Osteoblast (primary cell): ENCODE data around the gene CLEC17A. TPM values are rescaled to one million over a fixed set of nuclear protein-coding genes. Genes with fewer than 3 reads are reported as not detected.
A peak's percentile ranks its signal among the peaks of the same experiment; 100 is the strongest.
"Not testable (repeated sequence)": the region's sequence is repeated elsewhere in the genome, so short reads cannot be mapped to it uniquely, and the experiment has no call there.

Experiments used
- DNase-seq: peaks from one replicate; pipeline ENCODE4 v3.0.0; 2011; ENCODE audit warnings: low spot score, mixed read lengths; ENCODE audit not compliant: insufficient read length; ENCODE audit errors: missing footprints
- H2AFZ ChIP-seq: 2 replicates; pipeline ENCODE4 v1.6.0; 2011; ENCODE audit warnings: mild to moderate bottlenecking, low read length
- H3K27ac ChIP-seq: 2 replicates; pipeline ENCODE4 v1.5.1; 2011; ENCODE audit warnings: mild to moderate bottlenecking, low read depth, low read length, moderate library complexity
- H3K27me3 ChIP-seq: 2 replicates; pipeline ENCODE4 v1.6.0; 2012; ENCODE audit warnings: mild to moderate bottlenecking, control low read depth, inconsistent platforms, low read length, moderate library complexity; ENCODE audit not compliant: insufficient read depth
- H3K36me3 ChIP-seq: 2 replicates; pipeline ENCODE4 v1.5.1; 2011; ENCODE audit warnings: mild to moderate bottlenecking, low read length, control low read depth, moderate library complexity; ENCODE audit not compliant: insufficient read depth
- H3K4me1 ChIP-seq: 2 replicates; pipeline ENCODE4 v1.5.1; 2011; ENCODE audit warnings: mild to moderate bottlenecking, low read length, control low read depth, moderate library complexity; ENCODE audit not compliant: insufficient read depth
- H3K4me2 ChIP-seq: 2 replicates; pipeline ENCODE4 v1.6.0; 2011; ENCODE audit warnings: mild to moderate bottlenecking, low read length; ENCODE audit not compliant: insufficient read depth
- H3K4me3 ChIP-seq: fragments of 200-600 bp; sonication (generic); 3 replicates; pipeline ENCODE4 v1.5.1; 2012; ENCODE audit warnings: mild to moderate bottlenecking, low read length, inconsistent platforms; ENCODE audit not compliant: insufficient read depth
- H3K79me2 ChIP-seq: 2 replicates; pipeline ENCODE4 v1.6.0; 2012; ENCODE audit warnings: mild to moderate bottlenecking, low read length, control low read depth, inconsistent platforms; ENCODE audit not compliant: insufficient read depth
- H3K9me3 ChIP-seq: 2 replicates; pipeline ENCODE4 v1.5.1; 2011; ENCODE audit warnings: low read depth, low read length, control low read depth
- H4K20me1 ChIP-seq: 2 replicates; pipeline ENCODE4 v1.6.0; 2012; ENCODE audit warnings: mild to moderate bottlenecking, low read length, control low read depth; ENCODE audit not compliant: insufficient read depth
- total RNA-seq: library from RNA; depleted of rRNA; stranded (reverse); fragments of >200 nt; gene quantifications from 2 replicates; pipeline ENCODE4 v1.2.3, GENCODE V29; 2012
- TF ChIP-seq, protein P1 (sequence below): IDR thresholded peaks from 2 replicates; pipeline ENCODE4 v1.5.1; 2011; ENCODE audit warnings: mild to moderate bottlenecking, low read depth, low read length, moderate library complexity; ENCODE audit errors: extremely low read depth

Gene CLEC17A
- total RNA-seq, 1 donor = under 0.01 TPM

DNA sequence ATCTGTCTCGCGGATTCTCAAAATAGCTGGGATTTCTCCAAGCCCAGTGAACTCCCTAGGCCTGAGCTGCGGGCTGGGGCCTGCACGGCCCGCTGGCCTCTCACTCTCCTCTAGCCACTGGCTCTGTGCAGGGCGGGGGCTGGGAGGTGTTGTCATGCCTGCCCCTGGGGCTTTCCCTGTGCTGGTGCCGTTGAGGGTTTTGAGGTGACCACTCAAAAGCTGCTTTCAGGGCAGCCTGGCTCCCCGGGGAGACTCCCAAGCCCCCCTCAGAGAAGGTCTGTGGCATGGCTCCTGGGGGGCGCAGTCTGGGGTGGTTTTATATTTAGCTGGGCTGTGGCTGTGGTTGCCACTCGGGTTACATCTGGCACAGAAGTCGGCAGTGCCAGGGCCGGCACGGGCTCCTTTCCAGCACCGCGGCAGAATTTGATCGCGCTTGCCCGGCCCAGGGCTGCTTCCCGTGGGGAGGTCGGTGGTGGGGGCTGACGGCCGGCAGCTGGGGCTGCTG lies 21.0 kb upstream of the CLEC17A start:
- DNase-seq = peak; percentile 95
- peak overlapping the region; percentile 73 for H3K4me2 ChIP-seq
- H3K27me3 ChIP-seq = no peaks in the 10 kb centered on the region
- H2AFZ ChIP-seq = peak overlapping the region; percentile 93
- TF ChIP-seq, protein P1, sequence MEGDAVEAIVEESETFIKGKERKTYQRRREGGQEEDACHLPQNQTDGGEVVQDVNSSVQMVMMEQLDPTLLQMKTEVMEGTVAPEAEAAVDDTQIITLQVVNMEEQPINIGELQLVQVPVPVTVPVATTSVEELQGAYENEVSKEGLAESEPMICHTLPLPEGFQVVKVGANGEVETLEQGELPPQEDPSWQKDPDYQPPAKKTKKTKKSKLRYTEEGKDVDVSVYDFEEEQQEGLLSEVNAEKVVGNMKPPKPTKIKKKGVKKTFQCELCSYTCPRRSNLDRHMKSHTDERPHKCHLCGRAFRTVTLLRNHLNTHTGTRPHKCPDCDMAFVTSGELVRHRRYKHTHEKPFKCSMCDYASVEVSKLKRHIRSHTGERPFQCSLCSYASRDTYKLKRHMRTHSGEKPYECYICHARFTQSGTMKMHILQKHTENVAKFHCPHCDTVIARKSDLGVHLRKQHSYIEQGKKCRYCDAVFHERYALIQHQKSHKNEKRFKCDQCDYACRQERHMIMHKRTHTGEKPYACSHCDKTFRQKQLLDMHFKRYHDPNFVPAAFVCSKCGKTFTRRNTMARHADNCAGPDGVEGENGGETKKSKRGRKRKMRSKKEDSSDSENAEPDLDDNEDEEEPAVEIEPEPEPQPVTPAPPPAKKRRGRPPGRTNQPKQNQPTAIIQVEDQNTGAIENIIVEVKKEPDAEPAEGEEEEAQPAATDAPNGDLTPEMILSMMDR = no peak
- H3K27ac ChIP-seq = peak overlapping the region; percentile 82
- H3K9me3 ChIP-seq = no peaks in the 10 kb centered on the region
- H3K4me1 ChIP-seq = peaks cover 27% of the 10 kb centered on the region
- peak overlapping the region; percentile 63 for H3K4me3 ChIP-seq
- peaks cover 28% of the 10 kb centered on the region for H3K79me2 ChIP-seq
- peaks cover 2% of the 10 kb centered on the region for H4K20me1 ChIP-seq
- H3K36me3 ChIP-seq = peaks cover 3% of the 10 kb centered on the region

DNA sequence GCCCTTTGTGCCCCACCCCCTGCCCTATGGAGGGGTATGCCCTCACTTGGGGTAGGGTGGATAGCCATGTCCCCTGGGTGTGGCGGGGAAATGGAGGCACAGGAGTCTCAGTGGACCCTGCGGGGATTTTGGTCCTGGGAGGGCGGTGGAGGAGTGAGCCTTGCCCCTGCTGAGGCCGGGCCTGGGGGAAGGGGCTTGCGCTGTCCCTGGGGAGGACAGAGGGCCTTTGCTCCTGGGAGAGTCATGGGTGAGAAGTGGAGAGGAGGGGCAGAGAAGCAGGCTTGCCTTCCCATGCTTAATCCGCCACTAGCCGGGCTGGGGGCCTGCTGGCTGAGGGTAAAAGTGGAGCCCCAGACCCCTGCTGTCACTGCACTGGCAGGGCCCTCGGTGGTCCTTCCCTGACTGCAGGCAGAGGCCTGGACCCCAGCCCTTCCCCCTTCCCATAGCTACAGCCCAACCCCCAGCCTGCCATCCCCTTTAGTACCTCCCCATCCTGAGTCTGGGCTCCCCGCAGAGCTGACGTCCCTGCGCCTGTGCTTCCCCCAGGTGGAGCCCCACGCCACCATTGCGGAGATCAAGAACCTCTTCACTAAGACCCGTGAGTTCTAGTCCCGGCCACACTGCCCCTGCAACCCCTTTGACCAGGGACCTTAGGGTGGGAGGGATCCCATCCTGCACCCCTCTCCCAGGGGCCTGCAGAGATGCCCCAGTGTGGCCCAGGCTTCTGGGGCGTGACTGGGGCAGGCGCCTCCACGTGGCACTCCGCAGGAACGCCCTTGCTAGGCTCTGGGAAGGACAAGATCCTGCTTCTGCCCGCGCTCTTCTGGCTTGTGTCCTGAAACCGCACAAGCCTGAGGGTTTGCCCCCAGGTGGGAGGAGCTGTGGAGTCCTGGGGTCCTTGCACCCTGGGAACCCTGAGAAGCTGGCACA lies 20.0 kb upstream of the CLEC17A start:
- H3K4me2 ChIP-seq = peak overlapping the region; percentile 73
- peak overlapping the region; percentile 82 for H3K27ac ChIP-seq
- no peaks in the 10 kb centered on the region for H3K27me3 ChIP-seq
- H3K4me3 ChIP-seq = peak overlapping the region; percentile 63
- H3K79me2 ChIP-seq = peaks cover 28% of the 10 kb centered on the region
- TF ChIP-seq, protein P1 = no peak
- no peak for DNase-seq
- peaks cover 27% of the 10 kb centered on the region for H3K4me1 ChIP-seq
- peaks cover 5% of the 10 kb centered on the region for H4K20me1 ChIP-seq
- H2AFZ ChIP-seq = no peak overlapping the region
- peaks cover 3% of the 10 kb centered on the region for H3K36me3 ChIP-seq
- no peaks in the 10 kb centered on the region for H3K9me3 ChIP-seq

DNA sequence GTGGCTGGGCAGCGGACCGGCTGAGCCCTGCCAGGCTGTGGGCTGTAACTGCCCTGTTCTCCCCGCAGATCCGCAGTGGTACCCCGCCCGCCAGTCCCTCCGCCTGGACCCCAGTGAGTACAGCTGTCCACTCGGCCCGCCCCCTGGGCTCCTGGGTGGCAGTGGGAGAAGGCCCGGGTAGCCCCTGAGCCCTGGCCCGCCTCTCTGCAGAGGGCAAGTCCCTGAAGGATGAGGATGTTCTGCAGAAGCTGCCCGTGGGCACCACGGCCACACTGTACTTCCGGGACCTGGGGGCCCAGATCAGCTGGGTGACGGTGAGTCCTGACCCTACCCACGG lies 19.3 kb upstream of the CLEC17A start:
- Histone ChIP-seq H3K4me1 (peaks cover 27% of the 10 kb centered on the region), H3K4me2 (no peak overlapping the region), H3K27ac (no peak overlapping the region), H3K4me3 (no peak overlapping the region), H4K20me1 (peaks cover 5% of the 10 kb centered on the region), H3K36me3 (peaks cover 3% of the 10 kb centered on the region), H3K9me3 (no peaks in the 10 kb centered on the region), H2AFZ (no peak overlapping the region), H3K79me2 (peaks cover 27% of the 10 kb centered on the region), H3K27me3 (no peaks in the 10 kb centered on the region)
- TF ChIP-seq, protein P1 = no peak
- DNase-seq = no peak

DNA sequence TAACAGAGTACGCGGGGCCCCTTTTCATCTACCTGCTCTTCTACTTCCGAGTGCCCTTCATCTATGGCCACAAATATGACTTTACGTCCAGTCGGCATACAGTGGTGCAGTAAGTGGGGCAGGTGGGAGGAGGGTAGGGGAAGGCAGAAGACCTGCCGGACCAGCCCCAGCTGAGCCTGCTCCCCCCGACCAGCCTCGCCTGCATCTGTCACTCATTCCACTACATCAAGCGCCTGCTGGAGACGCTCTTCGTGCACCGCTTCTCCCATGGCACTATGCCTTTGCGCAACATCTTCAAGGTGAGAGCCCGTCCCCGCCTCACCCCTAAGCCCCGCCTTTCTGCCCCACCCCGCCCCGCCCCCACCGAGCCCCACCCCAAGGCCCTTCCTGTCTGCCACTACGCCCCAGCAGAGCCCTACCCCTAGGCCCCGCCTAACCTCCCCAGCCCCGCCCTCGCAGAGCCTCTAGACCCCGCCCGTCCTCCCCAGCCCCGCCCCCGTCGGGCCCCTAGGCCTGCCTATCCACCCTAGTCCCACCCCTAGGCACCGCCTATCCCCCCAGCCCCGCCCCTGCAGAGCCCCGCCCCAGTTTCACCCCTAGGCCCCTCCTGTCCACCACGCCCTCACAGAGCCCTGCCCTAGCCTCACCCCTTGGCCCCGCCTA lies 18.8 kb upstream of the CLEC17A start:
- H2AFZ ChIP-seq = no peak overlapping the region
- TF ChIP-seq, protein P1 = no peak
- peaks cover 5% of the 10 kb centered on the region for H4K20me1 ChIP-seq
- peaks cover 3% of the 10 kb centered on the region for H3K36me3 ChIP-seq
- H3K27me3 ChIP-seq = no peaks in the 10 kb centered on the region
- H3K9me3 ChIP-seq = no peaks in the 10 kb centered on the region
- no peak overlapping the region for H3K27ac ChIP-seq
- DNase-seq = no peak
- no peak overlapping the region for H3K4me3 ChIP-seq
- H3K4me2 ChIP-seq = no peak overlapping the region
- peaks cover 27% of the 10 kb centered on the region for H3K4me1 ChIP-seq
- peaks cover 29% of the 10 kb centered on the region for H3K79me2 ChIP-seq

DNA sequence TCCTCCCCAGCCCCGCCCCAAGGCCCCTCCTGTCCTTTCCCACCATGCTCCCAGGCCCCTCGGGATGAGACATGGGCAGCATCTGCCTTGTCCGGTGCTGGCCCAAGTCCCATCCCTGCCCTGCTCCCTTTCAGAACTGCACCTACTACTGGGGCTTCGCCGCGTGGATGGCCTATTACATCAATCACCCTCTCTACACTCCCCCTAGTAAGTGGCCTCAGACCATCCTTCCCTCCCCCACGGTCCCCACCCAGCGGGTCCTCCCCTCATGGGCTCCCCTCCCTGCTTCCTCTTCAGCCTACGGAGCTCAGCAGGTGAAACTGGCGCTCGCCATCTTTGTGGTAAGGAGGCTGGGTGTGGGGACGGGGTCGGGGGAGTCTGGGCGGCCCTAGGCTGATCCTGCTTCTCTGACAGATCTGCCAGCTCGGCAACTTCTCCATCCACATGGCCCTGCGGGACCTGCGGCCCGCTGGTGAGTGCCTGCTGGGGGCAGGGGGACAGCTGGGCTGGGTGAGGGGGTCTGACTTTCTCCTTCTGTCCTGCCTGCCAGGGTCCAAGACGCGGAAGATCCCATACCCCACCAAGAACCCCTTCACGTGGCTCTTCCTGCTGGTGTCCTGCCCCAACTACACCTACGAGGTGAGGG lies 18.1 kb upstream of the CLEC17A start:
- H3K27ac ChIP-seq, H3K4me2 ChIP-seq, H4K20me1 ChIP-seq, DNase-seq, H3K36me3 ChIP-seq, H3K27me3 ChIP-seq, H3K4me3 ChIP-seq, H2AFZ ChIP-seq, H3K9me3 ChIP-seq: not testable (repeated sequence)
- Histone ChIP-seq H3K4me1 (peaks cover 27% of the 10 kb centered on the region), H3K79me2 (peaks cover 34% of the 10 kb centered on the region)
